Measurements from ENCODE around the gene DIABLO.

Gene DIABLO

GRCh38 chr12:122227341-122227740 is 1.5 kb upstream of the DIABLO start:
- Histone ChIP-seq H4K20me1 (ENCODE audit: insufficient read depth, low read length) (no peaks in the 10 kb centered on the region), H3K9ac (ENCODE audit: low read length) (no peak overlapping the region), H3K4me2 (ENCODE audit: low read depth, low read length) (no peak overlapping the region), H2AFZ (ENCODE audit: low read length) (no peak overlapping the region), H3K36me3 (replicated peaks; ENCODE audit: insufficient read depth, low read length) (no peaks in the 10 kb centered on the region), H3K4me1 (ENCODE audit: low read length) (0 out of 2 replicates have a peak, but pooled peaks cover 3% of the 10 kb centered on the region), H3K27me3 (replicated peaks; ENCODE audit: insufficient read depth, low read length) (no peaks in the 10 kb centered on the region), H3K27ac (ENCODE audit: low read length) (no peak overlapping the region), H3K4me3 (ENCODE audit: low read length) (no peak overlapping the region), H3K9me2 (replicated peaks; ENCODE audit: insufficient read depth, low read length) (no peaks in the 10 kb centered on the region), H3F3A (ENCODE audit: insufficient read depth, low read length) (no peaks in the 10 kb centered on the region), H3K79me2 (ENCODE audit: low read length) (peaks cover 27% of the 10 kb centered on the region), H3K9me3 (replicated peaks; ENCODE audit: insufficient read depth, low read length) (no peaks in the 10 kb centered on the region)
- TF ChIP-seq EZH2phosphoT487 (IDR thresholded peaks at IDR 0.05; ENCODE audit: low read length): no peak
- no peak for TF ChIP-seq CTCF (IDR thresholded peaks at IDR 0.05; ENCODE audit: low read length)
- no peak for TF ChIP-seq EZH2 (optimal IDR thresholded peaks at IDR 0.05; ENCODE audit: low read depth, low read length)
- DNase-seq: no peak

- Histone ChIP-seq H3K9me2 (replicated peaks; ENCODE audit: insufficient read depth, low read length) (no peaks in the 10 kb centered on the region), H2AFZ (ENCODE audit: low read length) (0 out of 2 replicates have a peak overlapping the region, but pooled peaks have one; percentile 31), H3K4me2 (ENCODE audit: low read depth, low read length) (peak overlapping the region; percentile 57), H3F3A (ENCODE audit: insufficient read depth, low read length) (no peaks in the 10 kb centered on the region), H3K36me3 (replicated peaks; ENCODE audit: insufficient read depth, low read length) (no peaks in the 10 kb centered on the region), H3K4me1 (ENCODE audit: low read length) (0 out of 2 replicates have a peak, but pooled peaks cover 3% of the 10 kb centered on the region), H3K27me3 (replicated peaks; ENCODE audit: insufficient read depth, low read length) (no peaks in the 10 kb centered on the region), H4K20me1 (ENCODE audit: insufficient read depth, low read length) (no peaks in the 10 kb centered on the region), H3K9me3 (replicated peaks; ENCODE audit: insufficient read depth, low read length) (no peaks in the 10 kb centered on the region), H3K27ac (ENCODE audit: low read length) (no peak overlapping the region), H3K4me3 (ENCODE audit: low read length) (peak overlapping the region; percentile 29; the same call in 1 of the 2 replicates), H3K9ac (ENCODE audit: low read length) (no peak overlapping the region), H3K79me2 (ENCODE audit: low read length) (peaks cover 30% of the 10 kb centered on the region)
- DNase-seq: no peak
- TF ChIP-seq EZH2 (optimal IDR thresholded peaks at IDR 0.05; ENCODE audit: low read depth, low read length): no peak
- TF ChIP-seq CTCF (IDR thresholded peaks at IDR 0.05; ENCODE audit: low read length): no peak
- TF ChIP-seq EZH2phosphoT487 (IDR thresholded peaks at IDR 0.05; ENCODE audit: low read length): no peak
Observed at GRCh38 chr12:122226366-122227125, 694 bp upstream of the DIABLO start.

GRCh38 chr12:122216445-122216844 is 9.4 kb downstream of the DIABLO start:
- no peaks in the 10 kb centered on the region for H3K9me3 ChIP-seq (replicated peaks; ENCODE audit: insufficient read depth, low read length)
- H3K79me2 ChIP-seq (ENCODE audit: low read length): 0 out of 2 replicates have a peak, but pooled peaks cover 4% of the 10 kb centered on the region
- H3K36me3 ChIP-seq (replicated peaks; ENCODE audit: insufficient read depth, low read length): no peaks in the 10 kb centered on the region
- TF ChIP-seq EZH2 (optimal IDR thresholded peaks at IDR 0.05; ENCODE audit: low read depth, low read length) (no peak), CTCF (IDR thresholded peaks at IDR 0.05; ENCODE audit: low read length) (no peak), EZH2phosphoT487 (IDR thresholded peaks at IDR 0.05; ENCODE audit: low read length) (no peak)
- H3K27me3 ChIP-seq (replicated peaks; ENCODE audit: insufficient read depth, low read length): no peaks in the 10 kb centered on the region
- no peaks in the 10 kb centered on the region for H4K20me1 ChIP-seq (ENCODE audit: insufficient read depth, low read length)
- no peak overlapping the region for H2AFZ ChIP-seq (ENCODE audit: low read length)
- no peak overlapping the region for H3K4me3 ChIP-seq (ENCODE audit: low read length)
- H3K9me2 ChIP-seq (replicated peaks; ENCODE audit: insufficient read depth, low read length): no peaks in the 10 kb centered on the region
- H3K27ac ChIP-seq (ENCODE audit: low read length): no peak overlapping the region
- no peaks in the 10 kb centered on the region for H3K4me1 ChIP-seq (ENCODE audit: low read length)
- H3F3A ChIP-seq (ENCODE audit: insufficient read depth, low read length): no peaks in the 10 kb centered on the region
- H3K4me2 ChIP-seq (ENCODE audit: low read depth, low read length): no peak overlapping the region
- DNase-seq: no peak
- no peak overlapping the region for H3K9ac ChIP-seq (ENCODE audit: low read length)

Measured in MM.1S (cell line).